Fibroblast of the aortic adventitia (primary cell): ENCODE measurements around the gene PLAC8L1. TPM values are rescaled to one million over a fixed set of nuclear protein-coding genes. Genes with fewer than 3 reads are reported as not detected.
"Not testable (repeated sequence)": the region's sequence is repeated elsewhere in the genome, so short reads cannot be mapped to it uniquely, and the experiment has no call there.

Source experiments
- DNase-seq: peaks from one replicate; pipeline ENCODE4 v3.0.0-alpha.2; 2010; ENCODE audit warnings: low read depth
- H3K4me3 ChIP-seq: 2 replicates; pipeline ENCODE4 v1.5.1; 2011; ENCODE audit warnings: low read depth, mild to moderate bottlenecking, control low read depth, low read length, moderate library complexity
- total RNA-seq: library from RNA; depleted of rRNA; stranded (reverse); fragments of >200 nt; gene quantifications from 2 replicates; pipeline ENCODE4 v1.2.3, GENCODE V29; 2012; ENCODE audit warnings: low replicate concordance
- TF ChIP-seq, protein P1 (sequence below): IDR thresholded peaks from 2 replicates; pipeline ENCODE4 v1.5.1; 2011; ENCODE audit warnings: mild to moderate bottlenecking, low read length, control low read depth, inconsistent platforms; ENCODE audit not compliant: insufficient read depth

The PLAC8L1 gene
- total RNA-seq, 1 donor, result not detected

DNA sequence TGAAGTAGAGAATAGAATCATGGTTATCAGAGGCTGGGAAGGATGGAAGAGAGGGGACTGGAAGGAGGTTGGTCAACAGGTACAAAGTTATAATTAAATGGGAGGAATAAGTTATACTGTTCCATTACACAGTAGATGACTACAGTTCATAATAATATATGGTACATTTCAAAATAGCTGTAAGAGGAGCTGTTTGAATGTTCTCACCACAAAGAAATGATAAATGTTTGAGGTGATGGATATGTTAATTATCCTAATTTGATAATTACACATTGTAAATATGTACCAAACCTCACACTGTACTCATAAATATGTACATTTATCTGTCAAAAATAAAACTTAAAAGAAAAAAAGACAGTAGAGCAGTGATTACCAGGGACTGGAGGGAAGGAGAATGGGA, 12.9 kb upstream of the PLAC8L1 start:
- no peak overlapping the region for H3K4me3 ChIP-seq
- no peak for DNase-seq
- TF ChIP-seq, protein P1, sequence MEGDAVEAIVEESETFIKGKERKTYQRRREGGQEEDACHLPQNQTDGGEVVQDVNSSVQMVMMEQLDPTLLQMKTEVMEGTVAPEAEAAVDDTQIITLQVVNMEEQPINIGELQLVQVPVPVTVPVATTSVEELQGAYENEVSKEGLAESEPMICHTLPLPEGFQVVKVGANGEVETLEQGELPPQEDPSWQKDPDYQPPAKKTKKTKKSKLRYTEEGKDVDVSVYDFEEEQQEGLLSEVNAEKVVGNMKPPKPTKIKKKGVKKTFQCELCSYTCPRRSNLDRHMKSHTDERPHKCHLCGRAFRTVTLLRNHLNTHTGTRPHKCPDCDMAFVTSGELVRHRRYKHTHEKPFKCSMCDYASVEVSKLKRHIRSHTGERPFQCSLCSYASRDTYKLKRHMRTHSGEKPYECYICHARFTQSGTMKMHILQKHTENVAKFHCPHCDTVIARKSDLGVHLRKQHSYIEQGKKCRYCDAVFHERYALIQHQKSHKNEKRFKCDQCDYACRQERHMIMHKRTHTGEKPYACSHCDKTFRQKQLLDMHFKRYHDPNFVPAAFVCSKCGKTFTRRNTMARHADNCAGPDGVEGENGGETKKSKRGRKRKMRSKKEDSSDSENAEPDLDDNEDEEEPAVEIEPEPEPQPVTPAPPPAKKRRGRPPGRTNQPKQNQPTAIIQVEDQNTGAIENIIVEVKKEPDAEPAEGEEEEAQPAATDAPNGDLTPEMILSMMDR, result no peak

DNA sequence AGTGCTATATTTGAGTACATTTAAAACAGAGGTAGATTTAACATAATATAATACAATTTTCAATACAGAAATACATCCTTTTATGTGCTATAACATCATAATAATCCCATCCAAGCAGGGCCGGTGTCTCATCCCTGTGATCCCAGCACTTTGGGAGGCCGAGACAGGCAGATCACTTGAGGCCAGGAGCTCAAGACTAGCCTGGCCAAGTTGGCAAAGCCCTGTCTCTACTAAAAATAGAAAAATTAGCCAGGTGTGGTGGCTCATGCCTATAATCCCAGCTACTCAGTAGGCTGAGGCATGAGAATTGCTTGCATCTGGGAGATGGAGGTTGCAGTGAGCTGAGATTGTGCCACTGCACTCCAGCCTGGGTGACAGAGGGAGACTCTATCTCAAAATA, 11.8 kb upstream of the PLAC8L1 start:
- H3K4me3 ChIP-seq, DNase-seq: not testable (repeated sequence)

DNA sequence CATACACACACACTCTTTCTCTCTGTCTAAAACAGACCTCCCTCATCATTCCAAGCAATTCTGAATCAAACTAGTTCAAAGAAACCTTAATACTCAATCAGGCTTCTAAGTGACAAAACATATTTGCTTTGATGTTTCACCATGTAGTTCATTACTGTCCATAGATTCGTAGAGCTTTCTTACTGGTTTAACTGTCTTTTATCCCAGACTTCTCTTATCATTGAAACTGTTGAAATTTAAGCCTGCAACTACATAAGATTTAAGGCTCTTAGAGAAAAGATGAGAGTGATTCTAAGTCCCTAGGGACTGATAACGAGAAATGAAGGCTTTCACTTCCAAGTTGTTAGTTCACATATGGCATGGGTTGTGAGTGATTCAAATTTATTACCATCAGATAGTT, 11.0 kb upstream of the PLAC8L1 start:
- TF ChIP-seq, protein P1, result no peak
- no peak overlapping the region for H3K4me3 ChIP-seq
- peak; percentile 46 for DNase-seq

DNA sequence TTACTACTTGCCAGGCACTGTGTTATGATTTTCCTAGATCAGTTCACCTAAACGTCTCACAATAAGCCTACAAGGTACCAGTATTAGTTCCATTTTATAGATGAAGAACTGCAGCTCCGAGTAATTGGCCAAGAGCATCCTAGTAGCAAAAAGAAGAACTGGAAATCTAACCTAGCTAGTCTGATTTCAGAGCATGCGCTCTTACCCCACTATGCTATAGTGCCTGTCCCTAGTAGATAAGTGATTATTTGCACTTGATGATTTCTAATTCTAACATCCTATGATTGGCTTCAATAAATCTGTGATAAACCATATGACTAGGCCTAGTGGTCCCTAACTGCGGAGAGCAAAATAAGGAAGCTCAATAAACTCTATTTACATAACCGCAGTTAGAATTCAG, 7.1 kb upstream of the PLAC8L1 start:
- no peak overlapping the region for H3K4me3 ChIP-seq
- no peak for DNase-seq
- TF ChIP-seq, protein P1, result no peak

DNA sequence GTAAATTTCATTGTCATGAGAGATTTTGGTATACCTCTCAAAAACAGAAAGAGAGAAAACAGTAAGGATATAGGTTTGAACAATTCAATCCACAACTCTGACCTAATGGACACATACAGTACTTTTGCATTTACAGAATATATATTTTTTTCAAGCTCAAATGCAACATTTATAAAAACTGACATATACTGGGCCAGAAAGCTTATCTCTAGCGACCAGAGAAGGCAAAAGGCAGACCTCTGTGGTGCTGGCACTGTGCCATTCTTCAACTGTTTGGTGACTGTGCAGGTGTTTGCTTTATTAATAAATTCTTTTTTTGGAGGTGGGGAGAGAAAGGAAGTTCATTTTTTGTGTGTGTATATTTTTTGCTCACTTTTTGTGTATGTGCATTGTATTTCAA, 6.0 kb upstream of the PLAC8L1 start:
- no peak overlapping the region for H3K4me3 ChIP-seq
- TF ChIP-seq, protein P1, result no peak
- no peak for DNase-seq

DNA sequence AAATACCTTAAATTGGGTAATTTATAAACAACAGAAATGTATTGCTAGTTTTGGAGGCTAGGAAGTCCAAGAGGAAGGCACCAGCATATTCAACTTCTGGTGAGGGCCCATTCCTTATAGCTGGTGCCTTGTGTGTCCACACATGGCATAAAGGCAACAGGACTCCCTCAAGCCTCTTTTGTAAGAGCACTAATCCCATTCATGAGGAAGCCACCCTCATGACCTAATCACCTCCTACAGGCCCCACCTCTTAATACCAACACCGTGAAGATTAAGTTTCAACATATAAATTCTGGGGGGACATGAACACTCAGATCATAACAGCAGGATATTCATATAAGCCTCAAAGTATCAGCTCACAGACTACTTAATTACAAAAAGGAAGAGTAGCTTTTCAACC, 4.0 kb upstream of the PLAC8L1 start:
- DNase-seq, result no peak
- TF ChIP-seq, protein P1, result no peak
- H3K4me3 ChIP-seq, result no peak overlapping the region

DNA sequence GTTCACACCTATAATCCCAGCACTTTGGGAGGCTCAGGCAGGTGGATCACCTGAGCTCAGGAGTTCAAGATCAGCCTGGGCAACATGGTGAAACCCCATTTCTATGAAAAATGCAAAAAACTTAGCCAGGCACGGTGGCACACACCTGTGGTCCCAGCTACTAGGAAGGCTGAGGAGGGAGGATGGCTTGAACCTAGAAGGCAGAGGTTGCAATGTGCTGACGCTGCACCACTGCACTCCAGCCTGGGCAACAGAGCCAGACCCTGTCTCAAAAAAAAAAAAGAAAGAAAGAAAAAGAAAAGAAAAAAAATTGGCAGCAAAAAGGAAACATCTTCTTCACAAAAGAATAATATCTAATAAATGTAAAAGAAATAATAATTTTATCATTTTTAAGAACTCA, 3.5 kb upstream of the PLAC8L1 start:
- not testable (repeated sequence) for H3K4me3 ChIP-seq, DNase-seq

DNA sequence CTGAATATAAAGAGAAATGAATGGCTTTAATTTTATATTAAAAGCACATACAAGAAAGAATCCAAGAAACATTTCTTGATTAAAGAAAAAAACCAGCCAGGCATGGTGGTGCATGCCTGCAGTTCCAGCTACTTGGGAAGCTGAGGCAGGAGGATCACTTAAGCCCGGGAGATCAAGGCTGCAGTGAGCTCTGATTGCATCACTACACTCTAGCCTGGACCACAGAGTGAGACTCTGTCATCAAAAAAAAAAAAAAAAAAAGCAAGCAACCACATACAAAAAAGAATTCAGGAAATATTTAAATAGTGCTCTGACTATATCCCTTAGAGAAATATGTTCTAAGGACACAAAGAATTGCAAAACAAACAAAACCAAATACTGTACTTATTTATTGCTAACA, 2.5 kb upstream of the PLAC8L1 start:
- peak; percentile 40 for DNase-seq
- TF ChIP-seq, protein P1, result no peak
- H3K4me3 ChIP-seq, result no peak overlapping the region
